Measurements from ENCODE around the gene AKR1C4.

Gene AKR1C4

DNA sequence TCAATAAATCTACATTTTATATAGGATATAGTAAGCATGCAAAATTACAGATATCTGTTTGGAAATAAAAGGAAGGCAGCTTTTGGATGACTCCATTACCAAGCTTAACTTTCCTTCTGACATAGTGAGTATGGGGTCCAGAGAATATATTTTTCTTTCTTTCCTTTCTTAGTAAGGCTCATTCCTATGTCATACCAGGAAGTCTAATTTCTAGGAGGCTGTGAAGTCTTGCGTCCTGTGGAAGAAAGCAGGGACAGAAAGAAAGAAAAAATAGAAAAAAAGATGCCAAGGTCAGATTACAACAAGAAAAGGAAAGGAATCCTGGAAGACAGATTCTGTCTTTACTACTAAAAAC is 48.0 kb upstream of the AKR1C4 start:
- POLR2A ChIA-PET, result no interaction called here
- CTCF ChIA-PET, result no interaction called here
- no peak overlapping the region for H3K27ac ChIP-seq (ENCODE audit: extremely low read depth, low read depth, low read length)
- no peaks in the 10 kb centered on the region for H3K9me3 ChIP-seq (ENCODE audit: control insufficient read depth, insufficient read depth, low read depth, low read length)
- no peak overlapping the region for H3K4me3 ChIP-seq (ENCODE audit: low read depth, low read length)
- TF ChIP-seq ZNF561 (tag by site-specific recombination; IDR thresholded peaks at IDR 0.05; ENCODE audit: borderline replicate concordance) (no peak), ZNF600 (tag by site-specific recombination; IDR thresholded peaks at IDR 0.05) (no peak), ZNF239 (tag by site-specific recombination; IDR thresholded peaks at IDR 0.05) (no peak), ZNF19 (tag by site-specific recombination; IDR thresholded peaks at IDR 0.05; ENCODE audit: low read depth) (no peak), ZNF514 (tag by site-specific recombination; IDR thresholded peaks at IDR 0.05) (no peak)
- TF ChIP-seq, protein P1, sequence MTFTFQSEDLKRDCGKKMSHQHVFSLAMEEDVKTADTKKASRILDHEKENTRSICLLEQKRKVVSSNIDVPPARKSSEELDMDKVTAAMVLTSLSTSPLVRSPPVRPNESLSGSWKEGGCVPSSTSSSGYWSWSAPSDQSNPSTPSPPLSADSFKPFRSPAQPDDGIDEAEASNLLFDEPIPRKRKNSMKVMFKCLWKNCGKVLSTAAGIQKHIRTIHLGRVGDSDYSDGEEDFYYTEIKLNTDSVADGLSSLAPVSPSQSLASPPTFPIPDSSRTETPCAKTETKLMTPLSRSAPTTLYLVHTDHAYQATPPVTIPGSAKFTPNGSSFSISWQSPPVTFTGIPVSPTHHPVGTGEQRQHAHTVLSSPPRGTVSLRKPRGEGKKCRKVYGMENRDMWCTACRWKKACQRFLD (tag by site-specific recombination; IDR thresholded peaks at IDR 0.05), result no peak
- no peaks in the 10 kb centered on the region for H3K36me3 ChIP-seq (ENCODE audit: control insufficient read depth in 2 of 2, insufficient read depth in 1 of 2, low read length in 2 of 2)
- H3K4me1 ChIP-seq (ENCODE audit: control insufficient read depth, insufficient read depth, low read length), result no peaks in the 10 kb centered on the region

DNA sequence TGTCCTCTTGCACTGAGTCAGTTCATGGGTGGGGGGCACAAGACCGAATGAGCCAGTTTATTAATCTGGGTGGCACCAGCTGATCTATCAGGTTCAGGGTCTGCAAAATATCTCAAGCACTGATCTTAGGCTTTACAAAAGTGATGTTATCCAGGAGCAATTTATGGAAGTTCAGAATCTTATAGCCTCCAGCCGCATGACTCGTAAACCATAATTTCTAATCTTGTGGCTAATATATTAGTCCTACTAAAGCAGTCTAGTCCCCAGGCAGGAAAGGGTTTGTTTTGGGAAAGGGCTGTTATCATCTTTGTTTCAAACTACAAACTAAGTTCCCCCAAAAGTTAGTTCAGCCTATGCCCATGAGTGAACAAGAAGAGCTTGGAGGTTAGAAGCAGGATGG is 45.6 kb upstream of the AKR1C4 start:
- H3K9me3 ChIP-seq (ENCODE audit: control insufficient read depth, insufficient read depth, low read depth, low read length), result no peaks in the 10 kb centered on the region
- ChIA-PET POLR2A (no interaction called here), CTCF (interaction anchor here (0.7 kb wide), 1 partner anchor 146 kb away, joined by 4 read pairs; no protein-coding TSS in a partner anchor)
- no peak overlapping the region for H3K4me3 ChIP-seq (ENCODE audit: low read depth, low read length)
- no peaks in the 10 kb centered on the region for H3K36me3 ChIP-seq (ENCODE audit: control insufficient read depth in 2 of 2, insufficient read depth in 1 of 2, low read length in 2 of 2)
- no peak overlapping the region for H3K27ac ChIP-seq (ENCODE audit: extremely low read depth, low read depth, low read length)
- H3K4me1 ChIP-seq (ENCODE audit: control insufficient read depth, insufficient read depth, low read length), result no peaks in the 10 kb centered on the region
- TF ChIP-seq, protein P2, sequence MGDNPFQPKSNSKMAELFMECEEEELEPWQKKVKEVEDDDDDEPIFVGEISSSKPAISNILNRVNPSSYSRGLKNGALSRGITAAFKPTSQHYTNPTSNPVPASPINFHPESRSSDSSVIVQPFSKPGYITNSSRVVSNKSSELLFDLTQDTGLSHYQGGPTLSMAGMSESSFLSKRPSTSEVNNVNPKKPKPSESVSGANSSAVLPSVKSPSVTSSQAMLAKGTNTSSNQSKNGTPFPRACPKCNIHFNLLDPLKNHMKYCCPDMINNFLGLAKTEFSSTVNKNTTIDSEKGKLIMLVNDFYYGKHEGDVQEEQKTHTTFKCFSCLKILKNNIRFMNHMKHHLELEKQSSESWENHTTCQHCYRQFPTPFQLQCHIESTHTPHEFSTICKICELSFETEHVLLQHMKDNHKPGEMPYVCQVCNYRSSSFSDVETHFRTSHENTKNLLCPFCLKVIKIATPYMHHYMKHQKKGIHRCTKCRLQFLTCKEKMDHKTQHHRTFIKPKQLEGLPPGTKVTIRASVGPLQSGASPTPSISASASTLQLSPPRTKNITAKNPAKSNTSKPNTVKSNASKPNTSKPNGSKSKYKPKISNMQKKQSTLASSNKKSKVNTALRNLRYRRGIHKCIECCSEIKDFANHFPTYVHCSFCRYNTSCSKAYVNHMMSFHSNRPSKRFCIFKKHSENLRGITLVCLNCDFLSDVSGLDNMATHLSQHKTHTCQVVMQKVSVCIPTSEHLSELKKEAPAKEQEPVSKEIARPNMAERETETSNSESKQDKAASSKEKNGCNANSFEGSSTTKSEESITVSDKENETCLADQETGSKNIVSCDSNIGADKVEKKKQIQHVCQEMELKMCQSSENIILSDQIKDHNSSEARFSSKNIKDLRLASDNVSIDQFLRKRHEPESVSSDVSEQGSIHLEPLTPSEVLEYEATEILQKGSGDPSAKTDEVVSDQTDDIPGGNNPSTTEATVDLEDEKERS (tag by site-specific recombination; IDR thresholded peaks at IDR 0.05), result no peak
- TF ChIP-seq ZBTB7A (tag by site-specific recombination; IDR thresholded peaks at IDR 0.05; ENCODE audit: low read depth) (no peak), ZFP37 (tag by site-specific recombination; IDR thresholded peaks at IDR 0.05) (no peak), KLF16 (tag by site-specific recombination; IDR thresholded peaks at IDR 0.05) (no peak), ZNF223 (tag by site-specific recombination; IDR thresholded peaks at IDR 0.05) (no peak), ZNF10 (tag by site-specific recombination; IDR thresholded peaks at IDR 0.05) (no peak), ZSCAN30 (tag by site-specific recombination; IDR thresholded peaks at IDR 0.05) (no peak), ZNF555 (tag by site-specific recombination; conservative IDR thresholded peaks at IDR 0.05) (no peak), ZNF157 (tag by site-specific recombination; IDR thresholded peaks at IDR 0.05) (no peak), ZNF146 (tag by site-specific recombination; IDR thresholded peaks at IDR 0.05) (no peak), ZBTB20 (tag by site-specific recombination; IDR thresholded peaks at IDR 0.05) (no peak), YY2 (tag by site-specific recombination; IDR thresholded peaks at IDR 0.05) (no peak), SCRT2 (tag by site-specific recombination; IDR thresholded peaks at IDR 0.05) (no peak), ELK4 (IDR thresholded peaks at IDR 0.05; ENCODE audit: borderline replicate concordance, low read depth, low read length) (no peak), GLIS2 (tag by site-specific recombination; IDR thresholded peaks at IDR 0.05) (no peak), ZNF596 (tag by site-specific recombination; IDR thresholded peaks at IDR 0.05) (no peak), ZNF792 (tag by site-specific recombination; IDR thresholded peaks at IDR 0.05) (no peak)
- TF ChIP-seq, protein P3, sequence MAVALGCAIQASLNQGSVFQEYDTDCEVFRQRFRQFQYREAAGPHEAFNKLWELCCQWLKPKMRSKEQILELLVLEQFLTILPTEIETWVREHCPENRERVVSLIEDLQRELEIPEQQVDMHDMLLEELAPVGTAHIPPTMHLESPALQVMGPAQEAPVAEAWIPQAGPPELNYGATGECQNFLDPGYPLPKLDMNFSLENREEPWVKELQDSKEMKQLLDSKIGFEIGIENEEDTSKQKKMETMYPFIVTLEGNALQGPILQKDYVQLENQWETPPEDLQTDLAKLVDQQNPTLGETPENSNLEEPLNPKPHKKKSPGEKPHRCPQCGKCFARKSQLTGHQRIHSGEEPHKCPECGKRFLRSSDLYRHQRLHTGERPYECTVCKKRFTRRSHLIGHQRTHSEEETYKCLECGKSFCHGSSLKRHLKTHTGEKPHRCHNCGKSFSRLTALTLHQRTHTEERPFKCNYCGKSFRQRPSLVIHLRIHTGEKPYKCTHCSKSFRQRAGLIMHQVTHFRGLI (tag by site-specific recombination; IDR thresholded peaks at IDR 0.05), result no peak
- TF ChIP-seq, protein P4, sequence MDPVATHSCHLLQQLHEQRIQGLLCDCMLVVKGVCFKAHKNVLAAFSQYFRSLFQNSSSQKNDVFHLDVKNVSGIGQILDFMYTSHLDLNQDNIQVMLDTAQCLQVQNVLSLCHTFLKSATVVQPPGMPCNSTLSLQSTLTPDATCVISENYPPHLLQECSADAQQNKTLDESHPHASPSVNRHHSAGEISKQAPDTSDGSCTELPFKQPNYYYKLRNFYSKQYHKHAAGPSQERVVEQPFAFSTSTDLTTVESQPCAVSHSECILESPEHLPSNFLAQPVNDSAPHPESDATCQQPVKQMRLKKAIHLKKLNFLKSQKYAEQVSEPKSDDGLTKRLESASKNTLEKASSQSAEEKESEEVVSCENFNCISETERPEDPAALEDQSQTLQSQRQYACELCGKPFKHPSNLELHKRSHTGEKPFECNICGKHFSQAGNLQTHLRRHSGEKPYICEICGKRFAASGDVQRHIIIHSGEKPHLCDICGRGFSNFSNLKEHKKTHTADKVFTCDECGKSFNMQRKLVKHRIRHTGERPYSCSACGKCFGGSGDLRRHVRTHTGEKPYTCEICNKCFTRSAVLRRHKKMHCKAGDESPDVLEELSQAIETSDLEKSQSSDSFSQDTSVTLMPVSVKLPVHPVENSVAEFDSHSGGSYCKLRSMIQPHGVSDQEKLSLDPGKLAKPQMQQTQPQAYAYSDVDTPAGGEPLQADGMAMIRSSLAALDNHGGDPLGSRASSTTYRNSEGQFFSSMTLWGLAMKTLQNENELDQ (tag by site-specific recombination; IDR thresholded peaks at IDR 0.05; ENCODE audit: low read depth), result no peak
